HepG2 (cell line): ENCODE data around the gene DHRS11. TPM values are rescaled to one million over a fixed set of nuclear protein-coding genes. Genes with fewer than 3 reads are reported as not detected.

ENCODE experiments used
- ESRRA ChIP-seq: sonication (generic); formaldehyde crosslinking; IDR thresholded peaks from 2 replicates; pipeline ENCODE4 v1.5.1; 2020; ENCODE audit warnings: mild to moderate bottlenecking, low read depth, missing genetic modification reagents
- KLF13 ChIP-seq: sonication (generic); formaldehyde crosslinking; IDR thresholded peaks from 2 replicates; pipeline ENCODE4 v1.4.0; 2020; ENCODE audit warnings: mild to moderate bottlenecking, missing genetic modification reagents
- KLF9 ChIP-seq: IDR thresholded peaks from 2 replicates; pipeline ENCODE4 v1.6.1; 2016; ENCODE audit warnings: low read depth
- MAF1 ChIP-seq: sonication (generic); formaldehyde crosslinking; IDR thresholded peaks from 2 replicates; pipeline ENCODE4 v1.5.0; 2020; ENCODE audit warnings: missing genetic modification reagents, borderline replicate concordance
- MTA1 ChIP-seq: sonication (generic); formaldehyde crosslinking; IDR thresholded peaks from 2 replicates; pipeline ENCODE4 v1.4.0; 2020; ENCODE audit warnings: missing genetic modification reagents, mild to moderate bottlenecking, borderline replicate concordance
- SALL2 ChIP-seq: sonication (generic); formaldehyde crosslinking; IDR thresholded peaks from 2 replicates; pipeline ENCODE4 v1.8.1; 2023; ENCODE audit warnings: mild to moderate bottlenecking, missing genetic modification reagents, inconsistent platforms
- U2AF2 ChIP-seq: fragments of 200-400 bp; formaldehyde crosslinking; IDR thresholded peaks from 2 replicates; pipeline ENCODE4 v1.6.1; 2017; ENCODE audit warnings: low read depth, mild to moderate bottlenecking, low read length
- ZNF160 ChIP-seq: sonication (generic); formaldehyde crosslinking; IDR thresholded peaks from 2 replicates; pipeline ENCODE4 v1.8.0; 2022; ENCODE audit warnings: mild to moderate bottlenecking, inconsistent platforms, missing genetic modification reagents
- ZNF232 ChIP-seq: sonication (generic); formaldehyde crosslinking; IDR thresholded peaks from 2 replicates; pipeline ENCODE4 v1.4.0; 2020; ENCODE audit warnings: missing genetic modification reagents, borderline replicate concordance
- ZNF503 ChIP-seq: sonication (generic); formaldehyde crosslinking; IDR thresholded peaks from 2 replicates; pipeline ENCODE4 v1.4.0; 2020; ENCODE audit warnings: missing genetic modification reagents
- ZNF556 ChIP-seq: sonication (generic); formaldehyde crosslinking; IDR thresholded peaks from 2 replicates; pipeline ENCODE4 v1.4.0; 2020; ENCODE audit warnings: mild to moderate bottlenecking, missing genetic modification reagents, borderline replicate concordance
- ZNF557 ChIP-seq: sonication (generic); formaldehyde crosslinking; IDR thresholded peaks from 2 replicates; pipeline ENCODE4 v1.4.0; 2020; ENCODE audit warnings: missing genetic modification reagents
- ZNF607 ChIP-seq: sonication (generic); formaldehyde crosslinking; IDR thresholded peaks from 2 replicates; pipeline ENCODE4 v1.5.1; 2020; ENCODE audit warnings: missing genetic modification reagents, mild to moderate bottlenecking, borderline replicate concordance
- ZNF749 ChIP-seq: sonication (generic); formaldehyde crosslinking; IDR thresholded peaks from 2 replicates; pipeline ENCODE4 v1.8.0; 2022; ENCODE audit warnings: mild to moderate bottlenecking, missing genetic modification reagents, moderate library complexity, borderline replicate concordance
- ZNF83 ChIP-seq: sonication (generic); formaldehyde crosslinking; IDR thresholded peaks from 2 replicates; pipeline ENCODE4 v1.4.0; 2020; ENCODE audit warnings: missing genetic modification reagents, mild to moderate bottlenecking, borderline replicate concordance
- polyA plus RNA-seq, 8 experiments: library from polyadenylated mRNA; depleted of rRNA in 3 of 8; stranded (reverse) in 7 of 8; unstranded in 1 of 8; fragments of >200 nt; fragmentation: Illumina TruSeq in 4 of 8; extraction: Trizol in 4 of 8; gene quantifications; 2 replicates each; pipeline versions ENCODE4 v1.2.1 to v1.2.3, GENCODE V29; 2011 to 2016; ENCODE audit warnings: low read depth in 4 of 8, missing spikeins in 1 of 8, mixed read lengths in 1 of 8; ENCODE audit not compliant: insufficient read depth in 1 of 8
- total RNA-seq, 5 experiments: library from RNA; depleted of rRNA; stranded (reverse); fragments of >200 nt; fragmentation: Illumina TruSeq; extraction: Trizol; gene quantifications; 2 replicates each; pipeline ENCODE4 v1.2.3, GENCODE V29; 2016; ENCODE audit warnings: low read depth in 1 of 5
- TF ChIP-seq, protein P1 (sequence below): sonication (generic); formaldehyde crosslinking; IDR thresholded peaks from 2 replicates; pipeline ENCODE4 v1.5.0; 2020; ENCODE audit warnings: mild to moderate bottlenecking, missing genetic modification reagents, borderline replicate concordance
- TF ChIP-seq, protein P2 (sequence below): sonication (generic); formaldehyde crosslinking; IDR thresholded peaks from 2 replicates; pipeline ENCODE4 v1.5.1; 2020; ENCODE audit warnings: missing genetic modification reagents, mild to moderate bottlenecking, borderline replicate concordance
- TF ChIP-seq, protein P3 (sequence below): sonication (generic); formaldehyde crosslinking; IDR thresholded peaks from 2 replicates; pipeline ENCODE4 v1.9.0; 2021; ENCODE audit warnings: missing genetic modification reagents, mild to moderate bottlenecking, borderline replicate concordance

The DHRS11 gene
- total and polyA plus RNA-seq, 2 of the 13 experiments (the other 11 are each of a cell fraction or from before 2014, with no cell fraction given): 28.4 to 41.9 TPM

- TF ChIP-seq ZNF232 (CRISPR knock-in tag) (peak; percentile 85), ZNF83 (CRISPR knock-in tag) (no peak), ZNF749 (CRISPR knock-in tag) (peak; percentile 78; the same call in 1 of the 2 replicates), KLF9 (CRISPR knock-in tag) (no peak), ZNF607 (CRISPR knock-in tag) (peak; percentile 54; the same call in 1 of the 2 replicates), MAF1 (peak; percentile 71; the same call in 1 of the 2 replicates), ZNF160 (CRISPR knock-in tag) (no peak; the same call in 1 of the 2 replicates), ZNF556 (CRISPR knock-in tag) (no peak), ZNF503 (0 out of 2 replicates have a peak, but pooled peaks have one; percentile 59), KLF13 (no peak), ZNF557 (CRISPR knock-in tag) (no peak; the same call in 1 of the 2 replicates), SALL2 (no peak; the same call in none of the 2 replicates), U2AF2 (no peak), ESRRA (CRISPR knock-in tag) (peak; percentile 66), MTA1 (peak; percentile 52; the same call in 1 of the 2 replicates)
- TF ChIP-seq, protein P1, sequence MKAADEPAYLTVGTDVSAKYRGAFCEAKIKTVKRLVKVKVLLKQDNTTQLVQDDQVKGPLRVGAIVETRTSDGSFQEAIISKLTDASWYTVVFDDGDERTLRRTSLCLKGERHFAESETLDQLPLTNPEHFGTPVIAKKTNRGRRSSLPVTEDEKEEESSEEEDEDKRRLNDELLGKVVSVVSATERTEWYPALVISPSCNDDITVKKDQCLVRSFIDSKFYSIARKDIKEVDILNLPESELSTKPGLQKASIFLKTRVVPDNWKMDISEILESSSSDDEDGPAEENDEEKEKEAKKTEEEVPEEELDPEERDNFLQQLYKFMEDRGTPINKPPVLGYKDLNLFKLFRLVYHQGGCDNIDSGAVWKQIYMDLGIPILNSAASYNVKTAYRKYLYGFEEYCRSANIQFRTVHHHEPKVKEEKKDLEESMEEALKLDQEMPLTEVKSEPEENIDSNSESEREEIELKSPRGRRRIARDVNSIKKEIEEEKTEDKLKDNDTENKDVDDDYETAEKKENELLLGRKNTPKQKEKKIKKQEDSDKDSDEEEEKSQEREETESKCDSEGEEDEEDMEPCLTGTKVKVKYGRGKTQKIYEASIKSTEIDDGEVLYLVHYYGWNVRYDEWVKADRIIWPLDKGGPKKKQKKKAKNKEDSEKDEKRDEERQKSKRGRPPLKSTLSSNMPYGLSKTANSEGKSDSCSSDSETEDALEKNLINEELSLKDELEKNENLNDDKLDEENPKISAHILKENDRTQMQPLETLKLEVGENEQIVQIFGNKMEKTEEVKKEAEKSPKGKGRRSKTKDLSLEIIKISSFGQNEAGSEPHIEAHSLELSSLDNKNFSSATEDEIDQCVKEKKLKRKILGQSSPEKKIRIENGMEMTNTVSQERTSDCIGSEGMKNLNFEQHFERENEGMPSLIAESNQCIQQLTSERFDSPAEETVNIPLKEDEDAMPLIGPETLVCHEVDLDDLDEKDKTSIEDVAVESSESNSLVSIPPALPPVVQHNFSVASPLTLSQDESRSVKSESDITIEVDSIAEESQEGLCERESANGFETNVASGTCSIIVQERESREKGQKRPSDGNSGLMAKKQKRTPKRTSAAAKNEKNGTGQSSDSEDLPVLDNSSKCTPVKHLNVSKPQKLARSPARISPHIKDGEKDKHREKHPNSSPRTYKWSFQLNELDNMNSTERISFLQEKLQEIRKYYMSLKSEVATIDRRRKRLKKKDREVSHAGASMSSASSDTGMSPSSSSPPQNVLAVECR (CRISPR knock-in tag): peak; percentile 99
- TF ChIP-seq, protein P2, sequence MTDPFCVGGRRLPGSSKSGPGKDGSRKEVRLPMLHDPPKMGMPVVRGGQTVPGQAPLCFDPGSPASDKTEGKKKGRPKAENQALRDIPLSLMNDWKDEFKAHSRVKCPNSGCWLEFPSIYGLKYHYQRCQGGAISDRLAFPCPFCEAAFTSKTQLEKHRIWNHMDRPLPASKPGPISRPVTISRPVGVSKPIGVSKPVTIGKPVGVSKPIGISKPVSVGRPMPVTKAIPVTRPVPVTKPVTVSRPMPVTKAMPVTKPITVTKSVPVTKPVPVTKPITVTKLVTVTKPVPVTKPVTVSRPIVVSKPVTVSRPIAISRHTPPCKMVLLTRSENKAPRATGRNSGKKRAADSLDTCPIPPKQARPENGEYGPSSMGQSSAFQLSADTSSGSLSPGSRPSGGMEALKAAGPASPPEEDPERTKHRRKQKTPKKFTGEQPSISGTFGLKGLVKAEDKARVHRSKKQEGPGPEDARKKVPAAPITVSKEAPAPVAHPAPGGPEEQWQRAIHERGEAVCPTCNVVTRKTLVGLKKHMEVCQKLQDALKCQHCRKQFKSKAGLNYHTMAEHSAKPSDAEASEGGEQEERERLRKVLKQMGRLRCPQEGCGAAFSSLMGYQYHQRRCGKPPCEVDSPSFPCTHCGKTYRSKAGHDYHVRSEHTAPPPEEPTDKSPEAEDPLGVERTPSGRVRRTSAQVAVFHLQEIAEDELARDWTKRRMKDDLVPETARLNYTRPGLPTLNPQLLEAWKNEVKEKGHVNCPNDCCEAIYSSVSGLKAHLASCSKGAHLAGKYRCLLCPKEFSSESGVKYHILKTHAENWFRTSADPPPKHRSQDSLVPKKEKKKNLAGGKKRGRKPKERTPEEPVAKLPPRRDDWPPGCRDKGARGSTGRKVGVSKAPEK (CRISPR knock-in tag): no peak
- TF ChIP-seq, protein P3, sequence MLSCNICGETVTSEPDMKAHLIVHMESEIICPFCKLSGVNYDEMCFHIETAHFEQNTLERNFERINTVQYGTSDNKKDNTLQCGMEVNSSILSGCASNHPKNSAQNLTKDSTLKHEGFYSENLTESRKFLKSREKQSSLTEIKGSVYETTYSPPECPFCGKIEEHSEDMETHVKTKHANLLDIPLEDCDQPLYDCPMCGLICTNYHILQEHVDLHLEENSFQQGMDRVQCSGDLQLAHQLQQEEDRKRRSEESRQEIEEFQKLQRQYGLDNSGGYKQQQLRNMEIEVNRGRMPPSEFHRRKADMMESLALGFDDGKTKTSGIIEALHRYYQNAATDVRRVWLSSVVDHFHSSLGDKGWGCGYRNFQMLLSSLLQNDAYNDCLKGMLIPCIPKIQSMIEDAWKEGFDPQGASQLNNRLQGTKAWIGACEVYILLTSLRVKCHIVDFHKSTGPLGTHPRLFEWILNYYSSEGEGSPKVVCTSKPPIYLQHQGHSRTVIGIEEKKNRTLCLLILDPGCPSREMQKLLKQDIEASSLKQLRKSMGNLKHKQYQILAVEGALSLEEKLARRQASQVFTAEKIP (CRISPR knock-in tag): no peak
Observed at GRCh38 chr17:36601303-36602029, 9.8 kb downstream of the DHRS11 start, which contains the start of gene MRM1 (continued).
